ENCODE data around the gene TPD52L1.
A peak's percentile ranks its signal among the peaks of the same experiment; 100 is the strongest.
"Not testable (repeated sequence)": the region's sequence is repeated elsewhere in the genome, so short reads cannot be mapped to it uniquely, and the experiment has no call there.

TPD52L1 gene, protein sequence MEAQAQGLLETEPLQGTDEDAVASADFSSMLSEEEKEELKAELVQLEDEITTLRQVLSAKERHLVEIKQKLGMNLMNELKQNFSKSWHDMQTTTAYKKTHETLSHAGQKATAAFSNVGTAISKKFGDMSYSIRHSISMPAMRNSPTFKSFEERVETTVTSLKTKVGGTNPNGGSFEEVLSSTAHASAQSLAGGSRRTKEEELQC

DNA sequence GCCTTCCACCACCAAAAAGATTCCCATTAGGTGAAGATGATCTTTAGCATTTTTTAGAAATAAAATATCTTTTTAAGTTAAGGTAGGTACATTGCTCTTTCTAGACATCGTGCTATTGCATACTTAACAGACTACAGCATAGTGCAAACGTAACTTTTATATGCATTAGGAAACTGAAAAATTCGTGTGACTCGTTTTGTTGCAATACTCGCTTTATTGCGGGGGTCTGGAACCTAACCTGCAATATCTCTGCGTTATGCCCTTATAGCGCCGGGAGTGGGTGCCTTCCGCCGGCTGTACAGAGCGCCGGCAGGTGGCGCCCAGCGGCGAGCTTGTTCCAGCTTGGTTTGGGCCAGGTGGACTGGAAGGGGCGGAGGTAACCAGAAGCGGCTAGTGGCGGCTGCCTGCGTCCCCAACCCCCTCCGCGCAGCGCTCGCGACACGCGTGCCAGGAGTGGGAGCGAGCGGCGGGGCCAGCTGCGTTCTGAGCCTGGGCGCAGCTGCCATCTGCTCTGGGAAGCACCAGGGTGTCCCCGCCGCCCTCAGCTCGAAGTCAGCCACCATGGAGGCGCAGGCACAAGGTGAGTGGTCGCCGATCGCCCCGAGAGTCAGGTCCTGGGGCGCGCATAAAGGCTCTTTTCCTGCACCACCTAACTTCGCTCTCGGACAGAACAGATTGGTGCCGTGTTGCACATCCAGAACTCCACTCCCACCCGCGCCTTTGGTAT lies at the start of gene TPD52L1:
Gene TPD52L1, plus strand, starts transcription at position 383 of the 727 bp plus-strand sequence. Its CDS starts 179 bp downstream, at position 562.
- DNase-seq (ENCODE audit: low read depth, low spot score) = peak; percentile 93

DNA sequence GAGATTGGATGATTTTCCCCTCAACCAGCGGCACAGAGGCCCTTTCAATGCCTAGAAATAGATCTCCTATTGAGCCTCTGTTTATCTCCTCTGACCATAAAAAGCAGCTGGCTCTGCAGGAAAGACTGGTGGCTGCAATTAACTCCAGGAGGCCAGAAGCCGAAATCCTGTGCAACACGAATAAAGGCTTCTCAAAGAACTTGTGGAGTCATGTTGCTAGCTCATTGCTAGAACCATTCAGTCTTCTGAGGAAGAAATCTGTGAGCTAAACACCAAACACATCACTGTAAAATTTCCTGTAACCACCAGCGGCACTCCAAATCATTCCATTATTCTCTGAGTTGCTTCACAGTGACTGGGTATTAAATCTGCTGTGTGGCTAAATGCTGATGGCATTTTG lies 49.1 kb upstream of the TPD52L1 start:
- DNase-seq (ENCODE audit: low read depth, low spot score) = peak; percentile 80

DNA sequence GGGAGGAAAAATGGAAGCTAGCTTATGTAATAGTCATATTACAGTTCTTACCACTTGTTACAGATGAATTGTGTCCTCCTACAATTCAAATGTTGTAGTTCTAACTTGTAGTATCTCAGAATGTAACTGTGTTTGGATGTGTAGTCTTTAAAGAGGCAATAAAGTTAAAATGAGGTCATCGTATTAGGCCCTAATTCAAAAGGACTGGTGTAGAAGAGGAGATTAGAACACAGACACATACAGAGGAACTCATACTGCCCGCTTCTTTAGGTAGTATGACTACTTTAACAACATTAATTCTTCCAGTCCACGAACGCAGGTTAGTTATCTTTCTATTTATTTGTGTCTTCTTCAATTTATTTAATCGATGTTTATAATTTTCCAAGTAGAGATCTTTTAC lies 46.5 kb upstream of the TPD52L1 start:
- DNase-seq (ENCODE audit: low read depth, low spot score) = no peak

DNA sequence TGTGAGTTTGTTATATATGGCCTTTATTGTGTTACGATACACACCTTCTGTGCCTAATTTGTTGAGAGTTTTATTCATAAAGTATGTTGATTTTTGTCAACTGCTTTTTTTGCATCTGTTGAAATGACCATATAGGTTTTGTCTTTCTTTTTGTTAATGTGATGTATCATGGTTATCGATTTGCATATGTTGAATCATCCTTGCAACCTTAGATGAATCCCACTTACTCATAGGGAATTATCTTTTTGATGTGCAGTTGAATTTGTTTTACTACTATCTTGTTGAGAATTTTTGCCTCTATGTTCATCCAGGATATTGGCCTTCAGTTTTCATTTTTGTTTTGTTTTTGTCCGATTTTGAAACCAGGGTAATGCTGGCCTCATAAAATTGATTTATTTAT lies 45.7 kb upstream of the TPD52L1 start:
- no peak for DNase-seq (ENCODE audit: low read depth, low spot score)

DNA sequence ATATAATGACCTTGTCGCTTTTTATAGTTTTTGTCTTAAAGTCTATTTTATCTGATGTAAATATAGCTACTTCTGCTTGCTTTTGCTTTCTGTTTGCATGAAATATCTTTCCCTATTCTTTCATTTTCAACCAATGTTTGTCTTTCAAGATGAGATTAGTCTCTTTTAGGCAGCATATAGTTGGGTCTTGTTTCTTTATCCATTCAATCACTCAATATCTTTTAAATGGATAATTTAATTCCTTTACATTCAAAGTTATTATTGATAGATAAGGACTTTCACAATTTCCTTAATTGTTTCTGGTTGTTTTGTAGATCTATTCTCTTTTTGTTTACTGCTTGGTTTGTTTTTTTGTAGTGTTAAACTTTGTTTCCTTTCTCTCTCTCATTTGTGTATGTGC lies 43.5 kb upstream of the TPD52L1 start:
- DNase-seq (ENCODE audit: low read depth, low spot score) = no peak

DNA sequence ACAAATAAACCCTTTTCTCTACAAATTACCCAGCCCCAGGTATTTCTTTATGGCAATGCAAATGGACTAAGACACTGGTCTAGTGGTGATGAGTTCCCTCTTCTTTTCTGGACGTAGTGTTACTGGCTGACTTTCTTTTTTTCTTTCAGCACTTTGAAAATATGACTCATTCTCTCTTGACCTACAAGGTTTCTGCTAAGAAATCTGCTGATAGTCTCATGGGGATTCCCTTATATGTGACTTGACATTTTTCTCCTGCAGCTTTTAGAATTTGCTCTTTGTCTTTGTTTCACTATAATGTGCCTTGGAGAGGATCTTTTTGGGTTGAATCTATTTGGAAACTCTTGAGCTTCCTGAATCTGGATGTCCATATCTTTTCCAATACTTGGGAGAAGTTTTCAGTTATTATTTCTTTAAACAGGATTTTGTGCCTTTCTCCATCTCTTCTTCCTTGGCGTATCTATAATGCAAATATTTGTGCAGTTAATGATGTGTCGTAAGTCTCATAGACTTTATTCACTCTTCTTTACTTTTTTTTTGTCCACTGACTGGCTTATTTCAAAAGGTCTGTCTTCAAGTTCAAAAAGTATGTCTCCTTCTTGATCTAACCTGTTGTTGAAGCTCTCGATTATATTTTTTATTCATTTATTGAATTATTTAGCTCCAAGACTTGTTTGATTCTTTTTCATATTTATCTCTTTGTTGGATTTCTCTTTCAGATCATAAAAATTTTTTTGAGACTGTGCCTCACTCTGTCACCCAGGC lies 42.2 kb upstream of the TPD52L1 start:
- no peak for DNase-seq (ENCODE audit: low read depth, low spot score)

DNA sequence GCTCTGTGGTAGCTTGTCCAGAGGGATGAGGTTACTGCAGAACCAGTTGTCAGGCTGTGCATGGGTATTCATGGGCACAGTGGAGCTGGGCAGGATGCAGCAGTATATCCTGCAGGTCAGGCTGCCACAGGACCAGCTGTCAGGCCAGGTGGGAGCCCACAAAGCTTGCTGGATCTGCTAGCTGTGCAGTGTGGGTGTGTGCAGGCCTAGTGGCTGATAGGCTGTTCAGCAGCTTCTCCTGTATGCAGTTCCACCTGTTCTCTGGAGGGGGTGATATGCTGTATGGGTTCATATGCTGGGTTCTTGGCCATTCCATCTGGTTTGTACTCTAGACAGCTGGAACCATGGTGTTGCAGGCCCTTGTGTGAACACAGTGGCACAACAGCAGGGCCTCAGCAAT lies 40.6 kb upstream of the TPD52L1 start:
- DNase-seq (ENCODE audit: low read depth, low spot score) = no peak

GRCh38 chr6:125114248-125114858 lies 39.2 kb upstream of the TPD52L1 start:
- peak; percentile 66 for DNase-seq (ENCODE audit: low read depth, low spot score)

- DNase-seq (ENCODE audit: low read depth, low spot score) = no peak
Observed at GRCh38 chr6:125116170-125116569, 37.4 kb upstream of the TPD52L1 start.

- no peak for DNase-seq (ENCODE audit: low read depth, low spot score)
Observed at GRCh38 chr6:125116710-125117109, 36.9 kb upstream of the TPD52L1 start.

GRCh38 chr6:125117818-125118217 lies 35.8 kb upstream of the TPD52L1 start:
- peak; percentile 8 for DNase-seq (ENCODE audit: low read depth, low spot score)

- DNase-seq (ENCODE audit: low read depth, low spot score) = no peak
Observed at GRCh38 chr6:125120054-125120590, 33.5 kb upstream of the TPD52L1 start.

DNA sequence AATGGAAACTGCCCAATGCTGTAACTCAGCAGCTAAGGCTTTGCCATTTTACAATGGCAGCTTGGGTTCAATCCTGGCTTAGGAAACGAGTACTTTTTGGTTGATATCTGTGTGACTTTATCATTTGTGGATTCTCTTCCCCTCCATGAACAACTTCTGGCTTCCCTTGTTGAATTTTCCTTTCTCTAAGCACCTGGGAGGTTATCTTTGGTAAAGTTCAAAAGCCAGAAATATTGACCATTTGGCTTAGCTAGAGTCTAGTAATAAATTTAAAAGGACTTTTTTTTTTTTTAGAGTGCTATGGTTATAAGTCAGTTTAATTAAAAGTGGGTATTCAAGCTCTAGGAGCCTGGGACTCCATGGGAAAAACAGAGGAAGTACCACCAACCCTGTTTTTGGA lies 31.7 kb upstream of the TPD52L1 start:
- no peak for DNase-seq (ENCODE audit: low read depth, low spot score)

- no peak for DNase-seq (ENCODE audit: low read depth, low spot score)
Observed at GRCh38 chr6:125123051-125123450, 30.5 kb upstream of the TPD52L1 start.

- no peak for DNase-seq (ENCODE audit: low read depth, low spot score)
Observed at GRCh38 chr6:125123468-125124048, 30.0 kb upstream of the TPD52L1 start.

- peak; percentile 57 for DNase-seq (ENCODE audit: low read depth, low spot score)
Observed at GRCh38 chr6:125124049-125124669, 29.4 kb upstream of the TPD52L1 start.

- not testable (repeated sequence) for DNase-seq (ENCODE audit: low read depth, low spot score)
Observed at GRCh38 chr6:125125856-125126255, 27.7 kb upstream of the TPD52L1 start.

DNA sequence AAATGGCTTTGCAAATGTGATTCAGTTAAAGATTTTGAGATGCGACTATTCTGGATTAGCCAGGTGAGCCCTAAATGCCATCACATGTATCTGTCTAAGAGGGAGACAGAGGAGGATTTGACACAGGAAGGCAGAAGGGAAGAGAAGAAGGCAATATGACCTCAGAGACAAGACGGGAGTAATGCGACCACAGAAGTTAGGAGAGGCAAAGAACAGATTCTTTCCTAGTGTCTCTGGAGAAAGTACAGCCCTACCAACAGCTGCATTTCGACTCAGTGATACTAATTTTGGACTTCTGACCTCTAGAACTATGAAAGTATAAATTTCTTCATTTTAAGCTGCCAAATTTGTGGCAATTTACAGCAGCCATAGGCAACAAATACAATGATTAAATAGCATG lies 24.2 kb upstream of the TPD52L1 start:
- DNase-seq (ENCODE audit: low read depth, low spot score) = no peak

- no peak for DNase-seq (ENCODE audit: low read depth, low spot score)
Observed at GRCh38 chr6:125132058-125132457, 21.5 kb upstream of the TPD52L1 start.

- no peak for DNase-seq (ENCODE audit: low read depth, low spot score)
Observed at GRCh38 chr6:125136378-125136777, 17.2 kb upstream of the TPD52L1 start.

DNA sequence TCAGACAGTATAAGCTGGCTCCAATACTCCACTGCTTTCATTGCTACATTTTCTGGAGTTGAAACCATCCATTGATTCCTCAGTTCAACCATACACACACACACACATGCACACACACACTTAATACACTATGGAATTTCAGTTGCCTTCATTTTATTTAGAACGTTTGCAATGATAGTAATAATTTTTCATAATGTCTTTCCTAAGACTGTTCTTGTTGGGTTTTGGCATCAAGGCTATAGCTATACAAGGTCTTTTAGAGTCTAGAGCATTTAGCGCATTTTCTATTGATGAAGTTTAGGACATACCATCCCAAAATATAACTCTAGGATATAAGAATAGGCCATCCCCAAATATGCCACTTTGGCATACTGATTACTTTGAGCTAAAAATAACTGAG lies 15.5 kb upstream of the TPD52L1 start:
- DNase-seq (ENCODE audit: low read depth, low spot score) = no peak

All from astrocyte of the hippocampus (primary cell).